Tibial nerve (tissue), 4 donors: ENCODE data around the gene EDN1. TPM values are rescaled to one million over a fixed set of nuclear protein-coding genes. Genes with fewer than 3 reads are reported as not detected.
"Not testable (repeated sequence)": the region's sequence is repeated elsewhere in the genome, so short reads cannot be mapped to it uniquely, and the experiment has no call there.

ENCODE experiments used
- DNase-seq, 2 donors: peaks; one replicate each; pipeline ENCODE4 v3.0.0-alpha.2; 2019; ENCODE audit warnings: low spot score in 2 of 2
- H3K27ac ChIP-seq, 4 donors: fragments of 200-600 bp; sonication (generic) in 3 of 4; one replicate each; pipeline ENCODE4 v1.5.1; 2017 to 2019; ENCODE audit warnings: mild to moderate bottlenecking in 1 of 4
- H3K27me3 ChIP-seq, 2 donors: fragments of 200-600 bp; sonication (generic) in 1 of 2; one replicate each; pipeline versions ENCODE4 v1.5.1 to v1.6.0; 2017 to 2019
- H3K36me3 ChIP-seq, 3 donors: fragments of 200-600 bp; sonication (generic); one replicate each; pipeline ENCODE4 v1.5.1; 2018 to 2019
- H3K4me1 ChIP-seq, 4 donors: fragments of 200-600 bp; sonication (generic) in 3 of 4; one replicate each; pipeline ENCODE4 v1.5.1; 2017 to 2019
- H3K4me3 ChIP-seq, 4 donors: fragments of 200-600 bp; sonication (generic) in 3 of 4; one replicate each; pipeline ENCODE4 v1.5.1; 2017 to 2019; ENCODE audit warnings: mild to moderate bottlenecking in 1 of 4, moderate library complexity in 1 of 4
- H3K9me3 ChIP-seq, 4 donors: fragments of 200-600 bp; sonication (generic) in 3 of 4; one replicate each; pipeline ENCODE4 v1.5.1; 2017 to 2019
- CTCF ChIP-seq, 5 experiments: fragments of 200-600 bp in 3 of 5; fragments of 450-650 bp in 2 of 5; sonication (generic) in 3 of 5; IDR thresholded peaks; one replicate each; pipeline ENCODE4 v1.5.1; 2016 to 2019; ENCODE audit warnings: antibody characterized with exemption in 5 of 5, mild to moderate bottlenecking in 3 of 5, moderate library complexity in 2 of 5
- EP300 ChIP-seq, 2 donors: sonication (generic); formaldehyde crosslinking; IDR thresholded peaks; one replicate each; pipeline ENCODE4 v1.6.1; 2017; ENCODE audit warnings: antibody characterized with exemption in 2 of 2, mild to moderate bottlenecking in 1 of 2
- POLR2A ChIP-seq, 2 donors: fragments of 450-650 bp; IDR thresholded peaks; one replicate each; pipeline ENCODE4 v1.6.1; 2017; ENCODE audit warnings: antibody characterized with exemption in 2 of 2, mild to moderate bottlenecking in 2 of 2, moderate library complexity in 2 of 2
- WGBS, 2 donors: methylation state at CpG; one replicate each; pipeline ENCODE4 v1.1.5; 2018; 5-methylcytosine and 5-hydroxymethylcytosine counted together
- total RNA-seq, 4 donors: library from RNA; depleted of rRNA; stranded (reverse); fragments of >200 nt; gene quantifications; one replicate each; pipeline ENCODE4 v1.1.0, GENCODE V29; 2016

Gene EDN1
- total RNA-seq, 4 donors from 2014 or later: 18.2 to 48.8 (median 38.3) TPM

GRCh38 chr6:12331951-12332749, 42.0 kb downstream of the EDN1 start:
- Histone ChIP-seq H3K9me3 (no peaks in the 10 kb centered on the region), H3K27me3 (no peaks in the 10 kb centered on the region), H3K27ac (no peak overlapping the region), H3K4me1 (no peaks in the 10 kb centered on the region), H3K4me3 (no peak overlapping the region), H3K36me3 (no peaks in the 10 kb centered on the region)
- DNase-seq: no peak
- TF ChIP-seq CTCF (IDR thresholded peaks at IDR 0.05) (no peak), POLR2A (IDR thresholded peaks at IDR 0.05) (no peak), EP300 (IDR thresholded peaks at IDR 0.05) (no peak)
- 53 to 56% methylated on average over 8 of the region's 8 CpGs for WGBS, 2 donors

DNA sequence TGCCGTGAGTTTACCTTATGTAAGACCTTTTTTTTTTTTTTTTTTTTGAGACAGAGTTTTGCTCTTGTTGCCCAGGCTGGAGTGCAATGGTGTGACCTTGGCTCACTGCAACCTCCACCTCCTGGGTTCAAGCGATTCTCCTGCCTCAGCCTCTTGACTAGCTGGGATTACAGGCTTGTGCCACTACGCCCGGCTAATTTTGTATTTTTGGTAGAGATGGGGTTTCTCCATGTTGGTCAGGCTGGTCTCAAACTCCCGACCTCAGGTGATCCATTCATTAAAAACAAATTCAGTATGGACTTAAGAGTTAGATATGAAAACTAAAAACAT, 42.6 kb downstream of the EDN1 start:
- 83 to 84% methylated on average over 5 of the region's 5 CpGs for WGBS, 2 donors
- H3K4me3 ChIP-seq, H3K4me1 ChIP-seq, H3K9me3 ChIP-seq, H3K36me3 ChIP-seq, DNase-seq, H3K27me3 ChIP-seq, H3K27ac ChIP-seq: not testable (repeated sequence)

GRCh38 chr6:12333128-12333527, 43.0 kb downstream of the EDN1 start:
- Histone ChIP-seq H3K36me3 (no peaks in the 10 kb centered on the region), H3K4me1 (no peaks in the 10 kb centered on the region), H3K4me3 (no peak overlapping the region), H3K9me3 (no peaks in the 10 kb centered on the region), H3K27ac (no peak overlapping the region), H3K27me3 (no peaks in the 10 kb centered on the region)
- 100% methylated on average over 1 of the region's 1 CpG for whole genome bisulfite sequencing, 2 donors
- DNase-seq: no peak
- no peak for TF ChIP-seq CTCF (IDR thresholded peaks at IDR 0.05)
- TF ChIP-seq POLR2A (IDR thresholded peaks at IDR 0.05): no peak
- TF ChIP-seq EP300 (IDR thresholded peaks at IDR 0.05): no peak

GRCh38 chr6:12334526-12335130, 44.5 kb downstream of the EDN1 start:
- Histone ChIP-seq H3K36me3 (no peaks in the 10 kb centered on the region), H3K4me3 (no peak overlapping the region), H3K4me1 (no peaks in the 10 kb centered on the region), H3K9me3 (no peaks in the 10 kb centered on the region), H3K27me3 (no peaks in the 10 kb centered on the region), H3K27ac (no peak overlapping the region)
- TF ChIP-seq POLR2A (IDR thresholded peaks at IDR 0.05): no peak
- TF ChIP-seq CTCF (IDR thresholded peaks at IDR 0.05): no peak
- TF ChIP-seq EP300 (IDR thresholded peaks at IDR 0.05): no peak
- 55 to 61% methylated on average over 4 of the region's 4 CpGs for WGBS, 2 donors
- no peak for DNase-seq

DNA sequence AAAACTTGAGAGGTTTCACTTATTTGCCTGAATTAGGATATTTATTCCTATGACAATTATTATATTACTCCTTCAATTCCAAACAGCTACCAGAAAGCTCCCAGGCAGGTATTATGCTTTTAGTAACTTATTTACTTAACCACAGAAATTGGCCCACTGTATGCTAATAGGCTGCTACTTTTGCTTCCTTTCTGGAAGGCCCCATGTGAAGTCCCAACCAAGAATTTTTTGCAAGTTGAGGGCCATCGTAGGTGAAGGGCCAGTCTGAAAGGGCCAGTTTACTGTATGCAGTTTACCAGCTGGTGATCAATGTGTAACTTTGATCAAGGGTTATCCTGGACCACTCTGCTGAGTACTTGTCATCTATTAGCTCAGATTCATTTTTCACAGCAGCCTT, 45.0 kb downstream of the EDN1 start:
- TF ChIP-seq POLR2A (IDR thresholded peaks at IDR 0.05) (no peak), CTCF (IDR thresholded peaks at IDR 0.05) (no peak), EP300 (IDR thresholded peaks at IDR 0.05) (no peak)
- H3K36me3 ChIP-seq: no peaks in the 10 kb centered on the region
- no peak for DNase-seq
- no peaks in the 10 kb centered on the region for H3K9me3 ChIP-seq
- H3K27ac ChIP-seq: no peak overlapping the region
- H3K27me3 ChIP-seq: no peaks in the 10 kb centered on the region
- no peaks in the 10 kb centered on the region for H3K4me1 ChIP-seq
- no peak overlapping the region for H3K4me3 ChIP-seq
- WGBS, 2 donors: 70 to 87% methylated on average over 1 of the region's 1 CpG
